ENCODE measurements around the gene ZNF282.
A peak's percentile ranks its signal among the peaks of the same experiment; 100 is the strongest.

Gene ZNF282

GRCh38 chr7:149195180-149196150 lies at the start of gene ZNF282:
Gene ZNF282, plus strand, starts transcription at chr7:149195546. Its CDS starts 44 bp downstream, at chr7:149195590.
- peak; percentile 10 to 47 for DNase-seq (ENCODE audit: extremely low read depth in 1 of 2, low read depth in 1 of 2)

- peak; percentile 45 to 73 for DNase-seq (ENCODE audit: extremely low read depth in 1 of 2, low read depth in 1 of 2)
Observed at GRCh38 chr7:149147072-149147751, 48.1 kb upstream of the ZNF282 start, which contains the start of gene ZNF398. Gene ZNF398, plus strand, starts transcription at chr7:149147453. Its CDS starts 290 bp downstream, at chr7:149147743.

GRCh38 chr7:149147752-149148653 lies 47.3 kb upstream of the ZNF282 start:
- peak in 1 of 2 donors; percentile 42 for DNase-seq (ENCODE audit: extremely low read depth in 1 of 2, low read depth in 1 of 2)

GRCh38 chr7:149150981-149151380 lies 44.4 kb upstream of the ZNF282 start:
- no peak for DNase-seq (ENCODE audit: extremely low read depth in 1 of 2, low read depth in 1 of 2)

GRCh38 chr7:149153346-149153745 lies 42.0 kb upstream of the ZNF282 start:
- DNase-seq (ENCODE audit: extremely low read depth in 1 of 2, low read depth in 1 of 2), result no peak

GRCh38 chr7:149154056-149154455 lies 41.3 kb upstream of the ZNF282 start:
- no peak for DNase-seq (ENCODE audit: extremely low read depth in 1 of 2, low read depth in 1 of 2)

GRCh38 chr7:149156898-149157297 lies 38.4 kb upstream of the ZNF282 start:
- DNase-seq (ENCODE audit: extremely low read depth in 1 of 2, low read depth in 1 of 2), result no peak

GRCh38 chr7:149161241-149161848 lies 34.0 kb upstream of the ZNF282 start:
- no peak for DNase-seq (ENCODE audit: extremely low read depth in 1 of 2, low read depth in 1 of 2)

- no peak for DNase-seq (ENCODE audit: extremely low read depth in 1 of 2, low read depth in 1 of 2)
Observed at GRCh38 chr7:149166142-149166541, 29.2 kb upstream of the ZNF282 start.

- DNase-seq (ENCODE audit: extremely low read depth in 1 of 2, low read depth in 1 of 2), result no peak
Observed at GRCh38 chr7:149166630-149167352, 28.6 kb upstream of the ZNF282 start.

GRCh38 chr7:149171892-149172533 lies 23.3 kb upstream of the ZNF282 start:
- DNase-seq (ENCODE audit: extremely low read depth in 1 of 2, low read depth in 1 of 2), result no peak

- DNase-seq (ENCODE audit: extremely low read depth in 1 of 2, low read depth in 1 of 2), result no peak
Observed at GRCh38 chr7:149172534-149172920, 22.8 kb upstream of the ZNF282 start.

- DNase-seq (ENCODE audit: extremely low read depth in 1 of 2, low read depth in 1 of 2), result no peak
Observed at GRCh38 chr7:149175150-149175549, 20.2 kb upstream of the ZNF282 start.

- DNase-seq (ENCODE audit: extremely low read depth in 1 of 2, low read depth in 1 of 2), result no peak
Observed at GRCh38 chr7:149179241-149179640, 16.1 kb upstream of the ZNF282 start.

GRCh38 chr7:149180722-149181449 lies 14.5 kb upstream of the ZNF282 start:
- DNase-seq (ENCODE audit: extremely low read depth in 1 of 2, low read depth in 1 of 2), result no peak

GRCh38 chr7:149181450-149181790 lies 13.9 kb upstream of the ZNF282 start:
- DNase-seq (ENCODE audit: extremely low read depth in 1 of 2, low read depth in 1 of 2), result no peak

- no peak for DNase-seq (ENCODE audit: extremely low read depth in 1 of 2, low read depth in 1 of 2)
Observed at GRCh38 chr7:149184274-149184673, 11.1 kb upstream of the ZNF282 start.

- no peak for DNase-seq (ENCODE audit: extremely low read depth in 1 of 2, low read depth in 1 of 2)
Observed at GRCh38 chr7:149188213-149188612, 7.1 kb upstream of the ZNF282 start.
